GM19372 (cell line): ENCODE results near the gene LOC101059915.
"Not testable (repeated sequence)": the region's sequence is repeated elsewhere in the genome, so short reads cannot be mapped to it uniquely, and the experiment has no call there.

Experiments
- ATAC-seq: cut with Tn5 transposase; IDR thresholded peaks from one replicate; pipeline ENCODE4 v1.9.1; 2021; ENCODE audit warnings: mild to moderate bottlenecking, low read depth, moderate library complexity; ENCODE audit not compliant: unreplicated experiment

LOC101059915 gene

DNA sequence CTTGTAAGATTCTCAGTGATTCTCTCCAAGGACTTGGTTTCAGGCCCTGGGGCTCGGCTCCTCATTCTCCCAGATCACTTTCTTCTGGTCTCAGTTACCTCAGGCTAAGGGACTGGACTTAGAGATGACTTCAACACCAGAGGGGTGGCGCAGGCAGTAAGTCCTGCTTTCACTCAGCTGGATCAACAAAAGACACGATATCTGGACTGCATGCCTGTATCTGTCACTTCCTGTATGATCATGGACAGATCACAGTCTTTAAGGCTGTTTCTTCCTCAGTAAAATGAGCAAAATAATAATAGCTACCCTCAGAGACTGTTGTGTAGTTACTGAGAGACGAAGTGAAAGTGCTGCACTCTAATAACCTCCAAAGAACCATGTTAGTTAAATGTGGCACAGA is 29.5 kb upstream of the LOC101059915 start:
- no peak for ATAC-seq

- no peak for ATAC-seq
Measured at GRCh38 chrX:71638409-71638808, 28.9 kb upstream of the LOC101059915 start.

GRCh38 chrX:71640002-71640401 is 27.3 kb upstream of the LOC101059915 start:
- no peak for ATAC-seq

DNA sequence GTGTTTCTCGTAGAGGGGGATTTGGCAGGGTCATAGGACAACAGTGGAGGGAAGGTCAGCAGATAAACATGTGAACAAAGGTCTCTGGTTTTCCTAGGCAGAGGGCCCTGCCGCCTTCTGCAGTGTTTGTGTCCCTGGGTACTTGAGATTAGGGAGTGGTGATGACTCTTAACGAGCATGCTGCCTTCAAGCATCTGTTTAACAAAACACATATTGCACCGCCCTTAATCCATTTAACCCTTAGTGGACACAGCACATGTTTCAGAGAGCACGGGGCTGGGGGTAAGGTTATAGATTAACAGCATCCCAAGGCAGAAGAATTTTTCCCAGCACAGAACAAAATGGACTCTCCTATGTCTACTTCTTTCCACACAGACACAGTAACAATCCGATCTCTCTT is 22.9 kb upstream of the LOC101059915 start:
- not testable (repeated sequence) for ATAC-seq

- peak; percentile 85 for ATAC-seq
Measured at GRCh38 chrX:71650333-71650969, 16.9 kb upstream of the LOC101059915 start.

- no peak for ATAC-seq
Measured at GRCh38 chrX:71652405-71652804, 14.9 kb upstream of the LOC101059915 start.

GRCh38 chrX:71653344-71653743 is 14.0 kb upstream of the LOC101059915 start:
- no peak for ATAC-seq

DNA sequence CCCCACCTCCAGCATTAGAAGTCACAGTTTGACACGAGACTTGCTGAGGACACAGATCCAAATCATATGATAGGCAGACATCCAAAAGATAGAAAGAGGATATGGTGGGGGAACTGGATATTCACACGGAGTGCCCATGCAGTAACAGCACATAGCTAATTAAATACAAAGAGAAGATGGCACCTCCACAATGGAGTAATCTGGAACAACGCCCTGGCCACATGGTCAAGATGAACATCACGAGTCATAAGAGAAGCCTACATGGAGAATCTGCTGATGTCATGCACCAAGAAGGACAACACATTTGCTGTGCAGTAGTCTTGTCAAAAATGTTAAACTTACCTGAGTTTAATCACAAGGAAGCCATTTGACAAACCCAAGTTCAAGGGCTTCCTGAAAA is 10.1 kb upstream of the LOC101059915 start:
- no peak for ATAC-seq

DNA sequence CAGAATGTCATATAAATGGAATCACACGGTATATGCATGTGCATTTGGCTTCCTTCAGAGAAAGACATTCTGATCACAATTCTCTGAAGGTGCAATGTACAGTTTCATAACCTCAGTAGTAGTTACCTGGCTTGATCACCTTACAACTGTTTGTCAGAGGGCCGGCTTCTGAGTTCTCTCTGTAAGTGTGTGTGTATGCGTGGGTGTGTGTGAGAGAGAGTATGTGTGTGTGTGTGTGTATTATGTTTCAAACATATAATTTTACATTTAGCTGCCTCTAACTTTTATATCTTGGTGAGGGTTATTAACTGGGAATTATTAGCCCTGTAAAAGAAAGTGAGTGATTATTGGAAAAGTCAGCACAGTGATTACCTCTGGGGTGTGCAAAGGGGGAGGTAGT is 8.0 kb upstream of the LOC101059915 start:
- ATAC-seq, result no peak

DNA sequence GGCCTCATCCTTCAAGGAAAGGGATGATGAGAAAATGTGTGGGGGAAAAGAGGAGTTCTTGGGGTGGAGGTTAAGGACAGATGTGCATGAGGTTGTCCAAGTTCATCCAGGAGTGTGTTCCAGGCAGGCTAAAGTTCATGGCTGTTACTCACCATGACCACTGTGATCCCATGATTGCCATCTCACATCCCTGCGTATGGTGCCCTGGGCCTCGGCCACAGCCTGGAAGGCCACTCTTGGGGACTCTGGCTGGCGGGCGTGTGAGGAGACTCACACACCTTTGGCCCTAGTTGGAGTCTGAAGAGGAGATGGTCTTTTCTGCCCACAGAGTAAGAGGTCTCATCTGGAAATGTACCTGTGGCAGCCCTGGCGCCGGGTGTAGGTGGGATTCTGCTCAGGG is 7.4 kb upstream of the LOC101059915 start:
- ATAC-seq, result no peak

DNA sequence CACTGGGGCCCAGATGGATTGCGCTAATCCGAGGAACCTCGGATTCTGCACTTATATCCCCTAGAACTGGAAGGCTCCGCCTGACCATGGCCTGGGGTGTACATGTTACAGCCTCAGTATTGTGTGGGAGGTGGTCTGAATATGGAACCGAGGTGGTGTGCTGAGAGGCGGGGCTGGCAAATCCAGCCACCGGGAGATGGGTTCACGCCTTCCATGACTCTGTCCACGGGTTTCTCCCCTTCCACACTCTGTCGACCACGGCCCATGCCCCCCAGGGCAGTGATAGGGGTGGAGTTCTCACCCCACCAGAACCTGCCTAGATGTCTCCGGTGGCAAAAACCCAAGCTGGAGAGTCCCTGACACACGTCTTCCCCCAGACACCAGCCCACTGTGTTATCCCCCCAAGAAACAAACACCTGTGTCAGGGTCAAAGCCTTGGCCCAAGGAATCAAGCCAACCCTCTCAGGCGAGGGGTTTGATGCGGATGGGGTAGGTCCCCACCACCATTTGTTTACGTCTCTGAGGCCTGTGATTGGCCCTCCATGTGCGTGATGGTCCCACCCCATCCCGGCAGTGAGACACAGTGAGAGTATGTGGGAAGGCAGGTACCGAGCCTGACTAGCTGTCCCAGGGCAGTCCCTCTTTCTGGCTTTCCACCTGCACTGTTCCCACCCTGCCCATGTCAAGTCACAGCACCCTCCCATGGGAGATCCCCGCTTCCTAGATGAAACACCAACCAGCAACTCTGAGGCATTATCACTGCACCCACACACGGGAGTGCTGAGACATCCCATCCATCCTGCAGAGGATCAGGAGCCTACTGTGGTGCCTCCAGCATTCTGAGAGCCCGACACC is 6.6 kb upstream of the LOC101059915 start:
- ATAC-seq, result no peak

GRCh38 chrX:71661919-71662318 is 5.4 kb upstream of the LOC101059915 start:
- ATAC-seq, result no peak

GRCh38 chrX:71662654-71663053 is 4.7 kb upstream of the LOC101059915 start:
- not testable (repeated sequence) for ATAC-seq

- not testable (repeated sequence) for ATAC-seq
Measured at GRCh38 chrX:71663238-71663637, 4.1 kb upstream of the LOC101059915 start.

DNA sequence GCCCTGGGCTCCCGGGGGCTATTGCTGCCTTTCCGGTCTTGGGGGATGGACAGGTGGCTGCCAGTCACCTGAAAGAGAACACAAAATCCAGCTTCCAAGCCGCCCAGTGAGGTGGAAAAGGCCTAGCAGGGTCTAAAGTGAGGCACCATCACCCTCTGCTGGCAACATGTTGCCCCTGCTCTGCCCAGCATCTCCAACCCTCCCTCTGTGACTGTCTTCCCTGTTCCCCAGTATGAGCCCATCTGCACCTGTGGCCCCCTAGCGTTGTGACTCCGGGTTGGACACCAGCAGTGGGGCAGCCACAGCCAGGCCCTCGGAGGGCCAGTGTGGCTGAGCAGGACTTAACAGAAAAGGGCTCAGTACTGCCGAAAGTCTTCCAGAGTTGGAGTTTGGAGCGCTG is 3.1 kb upstream of the LOC101059915 start:
- ATAC-seq, result not testable (repeated sequence)

DNA sequence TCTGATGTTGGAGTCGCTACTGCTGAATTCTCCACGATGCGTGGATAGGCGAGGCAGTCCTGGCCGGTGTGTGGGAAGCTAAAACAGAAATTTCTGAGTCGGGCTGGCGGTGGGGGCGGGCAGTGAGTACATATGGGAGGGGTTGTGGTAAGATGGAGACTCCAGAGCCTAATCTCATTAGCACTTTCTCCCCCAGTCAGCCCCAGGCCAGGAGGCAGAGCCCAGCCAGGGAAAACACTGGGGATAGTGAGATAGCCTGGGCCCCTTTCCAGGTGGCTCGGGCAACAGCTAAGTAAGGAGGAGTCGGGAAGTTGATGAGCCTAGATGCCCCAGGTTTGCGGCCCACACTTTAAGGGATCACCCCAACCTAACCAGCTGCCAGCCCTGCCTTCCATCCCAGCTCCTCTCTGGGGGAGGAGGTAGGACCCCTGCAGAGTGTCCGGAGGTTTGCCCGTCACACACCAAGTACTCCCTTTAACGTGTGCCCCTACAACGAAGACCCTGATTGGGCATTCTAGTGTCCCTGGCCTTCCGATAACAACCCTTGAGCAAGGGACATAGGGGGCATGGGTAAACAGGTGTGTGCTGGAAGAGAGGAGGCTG is 2.4 kb upstream of the LOC101059915 start:
- no peak for ATAC-seq

- no peak for ATAC-seq
Measured at GRCh38 chrX:71665747-71666146, 1.6 kb upstream of the LOC101059915 start.

DNA sequence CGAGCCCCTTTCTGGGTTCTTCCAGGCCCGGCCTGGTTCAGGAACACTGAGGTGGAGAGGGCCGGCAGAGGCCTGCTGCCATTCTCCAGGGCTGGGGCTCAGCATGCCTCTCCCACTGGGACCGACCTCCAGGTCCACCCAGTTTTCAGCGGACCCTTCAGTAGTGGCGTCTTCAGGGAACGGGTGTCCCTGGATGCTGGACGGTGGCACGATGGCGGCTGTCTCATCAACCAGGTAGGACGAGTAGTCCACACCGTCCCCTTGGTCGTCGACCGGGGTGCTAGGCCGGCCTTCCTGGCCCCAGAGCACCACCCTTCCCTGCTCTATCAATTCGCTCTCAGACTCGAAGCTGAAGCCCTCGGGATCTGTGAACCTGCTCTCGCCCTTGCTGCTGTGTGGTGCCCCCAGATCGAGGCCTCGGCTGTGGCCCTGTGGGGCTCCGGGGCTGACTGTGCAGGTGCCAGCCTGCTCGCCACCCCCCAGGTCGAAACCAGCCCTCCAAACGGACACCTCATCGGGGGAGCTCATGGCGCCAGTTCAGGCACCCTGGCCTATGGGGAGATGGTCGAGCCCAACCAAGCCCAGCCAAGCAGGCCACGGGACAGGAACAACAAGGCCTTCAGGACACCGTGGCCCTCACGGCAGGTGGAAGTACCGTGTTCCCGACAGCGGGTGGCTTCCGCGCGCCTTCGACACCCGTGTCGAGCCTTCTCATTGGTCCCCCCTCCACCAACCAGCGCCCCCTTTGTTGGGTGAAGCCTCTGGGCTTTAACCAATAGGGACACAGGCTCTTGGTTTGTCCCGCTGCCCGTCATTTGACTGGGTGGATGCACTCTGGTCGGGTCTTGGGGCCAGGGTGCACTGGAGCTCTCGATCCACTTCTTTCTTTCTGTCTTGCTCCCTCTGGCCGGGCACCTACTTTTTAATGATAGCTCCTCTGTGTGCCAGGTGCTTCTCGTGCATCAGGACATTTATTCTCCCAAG is 814 bp upstream of the LOC101059915 start:
- no peak for ATAC-seq

- no peak for ATAC-seq
Measured at GRCh38 chrX:71668248-71668595, 876 bp downstream of the LOC101059915 start.

GRCh38 chrX:71669492-71669891 is 2.1 kb downstream of the LOC101059915 start:
- ATAC-seq, result no peak
